ENCODE results near the gene IPO4. TPM values are rescaled to one million over a fixed set of nuclear protein-coding genes. Genes with fewer than 3 reads are reported as not detected.

IPO4 gene
- total and polyA plus RNA-seq, 2 of the 13 experiments (the other 11 are each of a cell fraction or from before 2014, with no cell fraction given), result 39.0 to 179 TPM

DNA sequence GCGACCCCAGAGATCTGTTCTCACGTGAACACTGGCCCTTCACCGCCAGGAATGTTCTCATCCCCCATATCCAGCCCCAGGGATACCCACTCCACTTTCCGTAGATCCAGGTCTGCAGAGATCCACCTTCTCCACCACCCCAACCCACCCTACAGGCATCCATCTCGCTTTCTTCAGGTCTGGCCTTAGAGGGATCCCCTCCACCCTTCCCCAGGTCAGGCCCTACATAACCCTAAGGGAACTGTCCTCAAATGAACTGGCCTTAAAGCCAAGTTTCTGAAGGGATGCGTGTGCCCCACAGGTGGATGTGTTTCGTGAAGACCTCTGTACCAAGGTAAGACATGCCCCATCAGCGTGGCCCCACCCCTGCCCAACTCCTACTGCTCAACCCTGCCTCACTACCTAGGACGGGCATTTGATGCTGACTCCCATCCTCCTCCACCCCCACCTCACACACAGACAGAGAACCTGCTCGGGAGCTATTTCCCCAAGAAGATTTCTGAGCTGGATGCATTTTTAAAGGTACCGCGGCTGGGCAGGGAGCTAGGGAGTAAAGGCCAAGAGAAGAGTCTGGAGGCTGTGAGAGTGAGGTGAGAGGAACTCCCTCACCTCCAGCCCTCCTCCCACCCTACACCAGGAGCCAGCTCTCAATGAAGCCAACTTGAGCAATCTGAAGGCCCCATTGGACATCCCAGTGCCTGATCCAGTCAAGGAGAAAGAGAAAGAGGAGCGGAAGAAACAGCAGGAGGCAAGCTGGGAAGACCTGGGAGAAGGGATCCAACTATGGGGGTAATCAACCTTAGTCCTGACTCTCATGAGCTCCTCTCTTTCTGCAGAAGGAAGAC is 51.7 kb downstream of the IPO4 start (continued):
- TF ChIP-seq IKZF4 (CRISPR knock-in tag; IDR thresholded peaks at IDR 0.05; ENCODE audit: borderline replicate concordance, low read depth, not compliant biosample characterization), result peak; percentile 52
- TF ChIP-seq RBM22 (optimal IDR thresholded peaks at IDR 0.05; ENCODE audit: low read length), result peak; percentile 61
- 0 out of 2 replicates have a peak, but pooled peaks have one; percentile 26 for TF ChIP-seq ZBTB3 (CRISPR knock-in tag; IDR thresholded peaks at IDR 0.05; ENCODE audit: borderline replicate concordance, low read depth)
- 0 out of 2 replicates have a peak, but pooled peaks have one; percentile 21 for TF ChIP-seq JUN (CRISPR knock-in tag; IDR thresholded peaks at IDR 0.05)
- TF ChIP-seq, protein P1, sequence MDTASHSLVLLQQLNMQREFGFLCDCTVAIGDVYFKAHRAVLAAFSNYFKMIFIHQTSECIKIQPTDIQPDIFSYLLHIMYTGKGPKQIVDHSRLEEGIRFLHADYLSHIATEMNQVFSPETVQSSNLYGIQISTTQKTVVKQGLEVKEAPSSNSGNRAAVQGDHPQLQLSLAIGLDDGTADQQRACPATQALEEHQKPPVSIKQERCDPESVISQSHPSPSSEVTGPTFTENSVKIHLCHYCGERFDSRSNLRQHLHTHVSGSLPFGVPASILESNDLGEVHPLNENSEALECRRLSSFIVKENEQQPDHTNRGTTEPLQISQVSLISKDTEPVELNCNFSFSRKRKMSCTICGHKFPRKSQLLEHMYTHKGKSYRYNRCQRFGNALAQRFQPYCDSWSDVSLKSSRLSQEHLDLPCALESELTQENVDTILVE (CRISPR knock-in tag; IDR thresholded peaks at IDR 0.05), result 0 out of 2 replicates have a peak, but pooled peaks have one; percentile 20
- no peak for TF ChIP-seq SATB2 (CRISPR knock-in tag; IDR thresholded peaks at IDR 0.05)
- no peak for TF ChIP-seq NFIB (CRISPR knock-in tag; IDR thresholded peaks at IDR 0.05; ENCODE audit: borderline replicate concordance)
- no peak for TF ChIP-seq EZH2 (conservative IDR thresholded peaks at IDR 0.05; ENCODE audit: low read depth, low read length)
- TF ChIP-seq FOXM1 (CRISPR knock-in tag; IDR thresholded peaks at IDR 0.05), result no peak
- TF ChIP-seq, protein P2, sequence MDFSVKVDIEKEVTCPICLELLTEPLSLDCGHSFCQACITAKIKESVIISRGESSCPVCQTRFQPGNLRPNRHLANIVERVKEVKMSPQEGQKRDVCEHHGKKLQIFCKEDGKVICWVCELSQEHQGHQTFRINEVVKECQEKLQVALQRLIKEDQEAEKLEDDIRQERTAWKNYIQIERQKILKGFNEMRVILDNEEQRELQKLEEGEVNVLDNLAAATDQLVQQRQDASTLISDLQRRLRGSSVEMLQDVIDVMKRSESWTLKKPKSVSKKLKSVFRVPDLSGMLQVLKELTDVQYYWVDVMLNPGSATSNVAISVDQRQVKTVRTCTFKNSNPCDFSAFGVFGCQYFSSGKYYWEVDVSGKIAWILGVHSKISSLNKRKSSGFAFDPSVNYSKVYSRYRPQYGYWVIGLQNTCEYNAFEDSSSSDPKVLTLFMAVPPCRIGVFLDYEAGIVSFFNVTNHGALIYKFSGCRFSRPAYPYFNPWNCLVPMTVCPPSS (IDR thresholded peaks at IDR 0.05), result no peak
- TF ChIP-seq, protein P3, sequence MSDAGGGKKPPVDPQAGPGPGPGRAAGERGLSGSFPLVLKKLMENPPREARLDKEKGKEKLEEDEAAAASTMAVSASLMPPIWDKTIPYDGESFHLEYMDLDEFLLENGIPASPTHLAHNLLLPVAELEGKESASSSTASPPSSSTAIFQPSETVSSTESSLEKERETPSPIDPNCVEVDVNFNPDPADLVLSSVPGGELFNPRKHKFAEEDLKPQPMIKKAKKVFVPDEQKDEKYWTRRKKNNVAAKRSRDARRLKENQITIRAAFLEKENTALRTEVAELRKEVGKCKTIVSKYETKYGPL (CRISPR knock-in tag; IDR thresholded peaks at IDR 0.05), result no peak
- TF ChIP-seq POGZ (CRISPR knock-in tag; IDR thresholded peaks at IDR 0.05), result no peak
- TF ChIP-seq, protein P4, sequence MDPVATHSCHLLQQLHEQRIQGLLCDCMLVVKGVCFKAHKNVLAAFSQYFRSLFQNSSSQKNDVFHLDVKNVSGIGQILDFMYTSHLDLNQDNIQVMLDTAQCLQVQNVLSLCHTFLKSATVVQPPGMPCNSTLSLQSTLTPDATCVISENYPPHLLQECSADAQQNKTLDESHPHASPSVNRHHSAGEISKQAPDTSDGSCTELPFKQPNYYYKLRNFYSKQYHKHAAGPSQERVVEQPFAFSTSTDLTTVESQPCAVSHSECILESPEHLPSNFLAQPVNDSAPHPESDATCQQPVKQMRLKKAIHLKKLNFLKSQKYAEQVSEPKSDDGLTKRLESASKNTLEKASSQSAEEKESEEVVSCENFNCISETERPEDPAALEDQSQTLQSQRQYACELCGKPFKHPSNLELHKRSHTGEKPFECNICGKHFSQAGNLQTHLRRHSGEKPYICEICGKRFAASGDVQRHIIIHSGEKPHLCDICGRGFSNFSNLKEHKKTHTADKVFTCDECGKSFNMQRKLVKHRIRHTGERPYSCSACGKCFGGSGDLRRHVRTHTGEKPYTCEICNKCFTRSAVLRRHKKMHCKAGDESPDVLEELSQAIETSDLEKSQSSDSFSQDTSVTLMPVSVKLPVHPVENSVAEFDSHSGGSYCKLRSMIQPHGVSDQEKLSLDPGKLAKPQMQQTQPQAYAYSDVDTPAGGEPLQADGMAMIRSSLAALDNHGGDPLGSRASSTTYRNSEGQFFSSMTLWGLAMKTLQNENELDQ (CRISPR knock-in tag; IDR thresholded peaks at IDR 0.05; ENCODE audit: borderline replicate concordance), result no peak
- no peak for TF ChIP-seq CCAR2 (optimal IDR thresholded peaks at IDR 0.05; ENCODE audit: low read depth, low read length)
- 0 out of 2 replicates have a peak, but pooled peaks have one; percentile 38 for TF ChIP-seq HOXA5 (CRISPR knock-in tag; IDR thresholded peaks at IDR 0.05)
- TF ChIP-seq DPF2 (CRISPR knock-in tag; IDR thresholded peaks at IDR 0.05; ENCODE audit: borderline replicate concordance, low read depth), result peak; percentile 38; the same call in 1 of the 2 replicates
- TF ChIP-seq ZNF382 (CRISPR knock-in tag; IDR thresholded peaks at IDR 0.05; ENCODE audit: borderline replicate concordance), result no peak
- TF ChIP-seq HNF4G (IDR thresholded peaks at IDR 0.05; ENCODE audit: borderline replicate concordance, low read depth, low read length), result no peak
- peak; percentile 17; the same call in 1 of the 2 replicates for TF ChIP-seq HNF4G (CRISPR knock-in tag; IDR thresholded peaks at IDR 0.05; ENCODE audit: borderline replicate concordance, low read depth)
- TF ChIP-seq SNRNP70 (IDR thresholded peaks at IDR 0.05; ENCODE audit: low read depth, low read length), result no peak
- no peak for TF ChIP-seq SOX6 (IDR thresholded peaks at IDR 0.05)
- 0 out of 2 replicates have a peak, but pooled peaks have one; percentile 13 for TF ChIP-seq SOX6 (CRISPR knock-in tag; IDR thresholded peaks at IDR 0.05)
- no peak; the same call in 1 of the 2 replicates for TF ChIP-seq ZBTB7A (CRISPR knock-in tag; IDR thresholded peaks at IDR 0.05)
- no peak for TF ChIP-seq MAZ (IDR thresholded peaks at IDR 0.05; ENCODE audit: borderline replicate concordance, low read depth, low read length)
- TF ChIP-seq MAZ (CRISPR knock-in tag; IDR thresholded peaks at IDR 0.05; ENCODE audit: low read depth), result no peak

Data from HepG2 (cell line).